HG03045 (cell line): ENCODE data around the gene C1QTNF5.

Experiments
- ATAC-seq: cut with Tn5 transposase; IDR thresholded peaks from one replicate; pipeline ENCODE4 v1.9.1; 2021; ENCODE audit warnings: mild to moderate bottlenecking, moderate library complexity; ENCODE audit not compliant: unreplicated experiment

C1QTNF5 gene

GRCh38 chr11:119318240-119319135 is 22.2 kb downstream of the C1QTNF5 start:
- ATAC-seq: no peak

DNA sequence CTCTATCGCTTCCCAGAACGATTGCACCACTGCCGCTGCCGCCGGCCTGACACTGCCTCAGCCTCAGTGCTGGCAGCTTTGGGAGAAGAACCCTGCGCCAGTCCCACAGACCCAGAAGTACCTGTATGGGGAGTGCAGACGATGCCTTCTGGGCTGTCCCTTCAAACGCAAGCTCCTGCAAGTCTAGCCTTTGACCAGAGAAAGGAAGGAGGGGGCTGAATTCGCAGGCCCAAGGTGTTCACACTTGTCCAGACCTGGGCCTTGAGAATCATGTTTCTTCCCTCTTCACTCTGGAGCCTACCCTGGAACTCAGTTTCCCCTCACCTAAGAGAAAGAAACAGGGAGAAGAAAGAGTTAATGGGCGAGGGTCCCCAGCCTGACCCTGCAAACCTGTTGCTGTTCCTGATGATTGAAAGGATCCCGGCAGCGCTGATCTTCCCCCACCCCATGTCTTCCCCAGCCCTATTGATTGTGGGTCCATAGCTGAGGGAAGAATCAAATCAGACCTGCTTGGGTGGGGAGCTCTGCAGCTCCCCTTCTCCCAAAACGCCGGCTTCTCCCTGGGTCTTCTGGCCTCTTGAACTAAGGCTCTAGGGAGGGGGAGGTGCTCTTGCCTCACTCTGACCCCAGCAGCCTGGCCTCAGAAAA is 23.0 kb downstream of the C1QTNF5 start:
- ATAC-seq: no peak

GRCh38 chr11:119316729-119317591 is 23.7 kb downstream of the C1QTNF5 start, which contains the start of gene MCAM:
Gene MCAM, minus strand, starts transcription at chr11:119317130. Its CDS starts 29 bp downstream, at chr11:119317101.
- ATAC-seq: no peak

DNA sequence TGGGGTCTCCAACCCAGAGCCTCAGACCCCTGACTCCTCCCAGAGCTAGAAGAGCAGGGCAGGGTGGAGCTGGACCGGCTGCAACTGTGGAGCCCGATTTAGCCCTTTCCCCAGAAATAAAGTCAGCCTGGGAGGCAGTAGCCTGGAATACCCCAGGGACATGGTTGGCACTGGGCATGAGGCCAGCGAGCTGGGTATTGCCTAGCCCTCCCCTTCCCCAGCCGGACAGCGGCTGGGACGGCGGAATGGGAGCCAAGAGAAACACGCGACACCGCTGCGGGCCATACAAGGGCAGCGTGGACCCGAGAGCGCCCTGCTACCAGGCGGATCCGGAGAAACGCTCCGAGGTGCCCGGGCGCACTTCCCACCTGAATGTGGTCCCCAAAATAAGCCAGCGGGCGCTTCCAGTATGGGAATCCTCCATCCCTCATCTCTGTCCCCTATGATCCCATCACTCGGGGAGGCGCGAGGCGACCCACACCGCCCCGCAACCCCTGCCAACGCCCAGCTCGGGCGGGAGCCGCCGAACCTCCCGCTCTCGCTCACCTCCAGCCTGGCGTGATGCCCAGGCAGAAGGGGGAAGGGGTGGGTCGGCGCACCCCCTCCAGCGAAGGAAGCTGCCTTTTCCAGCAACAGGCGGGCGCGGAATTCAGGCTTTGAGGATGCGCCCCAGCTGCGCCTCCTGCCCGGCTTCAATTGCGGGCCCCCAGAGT is 24.5 kb downstream of the C1QTNF5 start:
- ATAC-seq: no peak

DNA sequence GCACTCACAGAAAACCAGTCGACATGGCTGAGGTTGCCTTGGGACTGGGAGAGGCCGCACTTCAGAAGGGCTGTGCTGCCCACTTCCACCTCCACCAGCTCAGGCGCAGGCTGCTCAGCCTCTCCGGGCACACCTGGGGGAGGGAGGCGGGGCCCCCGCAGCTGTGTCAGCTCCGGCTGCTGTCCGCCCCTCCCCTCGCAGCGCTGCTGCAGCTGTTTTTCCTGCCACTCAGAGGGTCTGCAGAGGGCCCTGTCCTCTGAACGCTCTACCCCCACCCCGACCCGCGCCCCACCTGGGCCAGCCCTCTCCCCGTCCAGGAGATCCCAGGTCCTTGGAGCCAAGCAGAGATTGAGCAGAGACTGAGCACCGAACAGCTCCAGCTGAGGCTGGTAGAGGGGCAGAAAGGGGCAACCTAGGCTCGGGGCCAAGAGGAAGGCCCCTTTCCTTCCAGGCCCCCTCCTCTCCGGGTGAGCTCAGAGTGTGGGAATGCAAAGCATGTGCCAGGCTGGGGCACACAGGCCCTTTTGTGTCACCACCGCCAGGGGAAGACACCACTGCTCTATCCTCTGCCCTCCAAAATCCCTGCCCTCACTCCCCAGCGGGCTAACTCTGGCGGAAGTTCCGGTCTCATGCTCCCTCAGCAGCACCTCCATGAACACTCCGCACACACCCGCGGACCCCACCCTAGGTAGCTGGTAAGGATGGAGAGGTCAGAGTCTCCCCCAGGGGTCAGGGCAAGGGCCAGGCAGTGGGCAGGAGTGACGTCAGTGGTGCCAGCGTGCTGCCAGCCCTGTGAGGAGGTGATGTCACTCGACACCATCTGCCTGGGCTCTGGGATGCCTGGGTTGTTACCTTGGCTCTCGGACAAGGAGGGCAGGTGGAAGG is 25.3 kb downstream of the C1QTNF5 start:
- no peak for ATAC-seq

DNA sequence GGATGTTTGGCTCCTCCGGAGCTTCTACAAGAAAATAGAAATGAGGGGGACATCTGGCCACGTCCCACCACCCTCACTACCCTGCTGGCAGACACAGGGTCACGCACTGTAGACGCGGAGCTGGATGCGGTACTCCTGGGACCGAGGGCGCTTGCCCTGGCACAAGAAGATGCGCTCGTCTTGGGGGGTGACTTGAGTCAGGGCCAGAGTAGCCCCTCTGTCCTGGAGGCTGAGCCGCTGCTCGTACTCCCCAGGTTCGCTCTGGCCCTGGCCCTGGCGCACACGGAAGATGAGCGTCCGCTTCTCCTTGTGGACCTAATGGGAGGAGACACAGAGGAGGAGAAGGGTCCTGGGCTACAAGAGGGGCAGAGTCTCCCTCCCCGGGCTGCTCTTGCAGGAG is 26.0 kb downstream of the C1QTNF5 start:
- ATAC-seq: no peak

GRCh38 chr11:119310682-119311052 is 30.0 kb downstream of the C1QTNF5 start:
- no peak for ATAC-seq

DNA sequence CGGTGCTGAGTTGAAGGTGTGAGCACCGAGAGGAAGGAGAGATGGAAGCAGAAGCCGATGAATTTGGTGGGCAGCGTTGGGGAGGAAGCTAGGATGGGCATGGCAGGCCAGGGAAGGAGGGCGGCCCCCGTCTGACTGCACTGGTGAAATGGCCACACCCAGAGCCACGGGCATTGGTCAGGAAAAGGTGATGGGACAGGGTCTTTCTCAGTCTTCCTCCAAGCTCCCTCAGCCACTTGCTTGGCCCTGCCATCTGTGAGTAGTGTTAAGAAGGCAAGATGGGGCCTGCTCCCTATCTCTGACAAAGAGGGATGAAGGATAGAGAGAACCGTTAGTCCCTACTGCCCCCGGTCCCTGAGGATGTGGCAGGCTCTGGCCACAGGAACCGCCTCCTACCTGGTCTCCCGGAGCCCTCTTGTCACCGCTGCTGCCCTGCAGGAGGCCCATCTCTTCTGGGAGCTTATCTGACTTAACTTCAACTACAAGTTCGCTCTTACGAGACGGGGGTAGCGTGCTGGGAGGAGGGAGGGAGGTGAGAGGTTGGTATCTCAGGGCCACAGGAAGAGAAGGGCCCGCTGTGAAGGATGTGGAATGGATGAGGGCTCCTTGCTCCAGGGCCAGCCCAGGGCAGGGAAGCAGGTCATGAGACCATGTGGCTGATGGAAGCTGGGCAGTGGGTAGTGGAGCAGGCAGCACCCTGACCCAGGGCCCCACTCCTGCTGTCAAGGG is 30.6 kb downstream of the C1QTNF5 start:
- no peak for ATAC-seq

GRCh38 chr11:119309411-119309810 is 31.3 kb downstream of the C1QTNF5 start:
- ATAC-seq: no peak

- no peak for ATAC-seq
These were observed 32.7 kb downstream of the C1QTNF5 start for GRCh38 chr11:119307974-119308373.

DNA sequence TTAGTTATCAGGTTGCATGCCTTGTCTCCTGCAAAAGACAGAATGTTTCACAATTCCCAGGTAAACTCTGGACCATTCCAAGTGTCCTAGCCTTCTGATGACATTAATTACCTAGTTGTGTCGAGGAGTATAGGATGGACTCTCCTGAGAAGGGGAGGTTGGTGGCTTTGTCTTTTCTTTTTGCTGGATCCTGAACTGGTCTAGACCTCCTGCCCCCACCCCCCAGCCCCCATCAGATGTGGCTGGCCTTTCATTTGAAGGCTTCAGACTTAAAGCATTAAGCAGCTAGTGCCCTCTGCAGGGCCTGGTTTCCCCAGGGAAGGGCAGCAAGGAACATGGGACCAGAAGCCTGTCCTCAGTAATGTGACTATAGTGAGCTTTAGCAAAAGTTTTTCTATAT is 33.5 kb downstream of the C1QTNF5 start:
- no peak for ATAC-seq

GRCh38 chr11:119306373-119306890 is 34.3 kb downstream of the C1QTNF5 start:
- no peak for ATAC-seq

DNA sequence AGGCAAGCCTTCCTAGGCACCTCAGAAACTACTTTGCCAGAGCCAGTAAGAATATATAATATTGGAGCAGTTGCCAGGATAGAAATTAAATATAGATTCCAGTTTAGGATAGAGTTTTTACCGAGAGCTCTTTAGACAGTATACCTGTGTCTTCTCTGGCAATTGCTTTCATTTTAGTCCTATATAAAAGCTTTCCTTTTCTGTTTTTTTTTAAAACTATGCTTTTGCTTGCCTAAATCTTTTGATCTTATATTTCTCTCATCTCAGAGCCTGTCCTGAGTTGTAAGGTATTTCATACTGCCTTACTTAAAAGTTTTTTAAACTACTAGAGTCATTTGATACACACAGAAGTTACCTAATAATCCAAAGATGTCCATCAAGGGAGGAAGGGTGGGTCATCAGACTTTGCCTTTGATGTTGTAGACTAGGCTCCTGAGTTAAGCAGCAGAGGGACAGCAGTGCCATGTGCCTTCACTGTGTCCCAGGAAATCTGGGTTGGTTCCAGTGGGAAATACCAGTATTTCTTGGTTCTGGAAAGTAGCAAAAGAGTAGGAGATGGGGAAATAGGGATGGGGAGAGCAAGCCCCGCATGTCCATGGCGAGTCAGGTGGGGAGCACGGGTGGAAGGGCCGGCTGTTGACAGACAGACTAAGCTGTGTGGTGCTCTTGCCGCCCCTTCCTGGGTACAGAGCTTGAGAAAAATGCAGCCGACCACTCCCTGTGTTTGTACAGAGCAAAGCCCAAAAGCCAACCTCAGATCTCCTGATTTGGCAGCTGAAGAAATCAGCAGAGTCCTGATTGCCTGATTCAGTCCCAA is 34.9 kb downstream of the C1QTNF5 start:
- ATAC-seq: no peak

- no peak for ATAC-seq
These were observed 37.4 kb downstream of the C1QTNF5 start for GRCh38 chr11:119303227-119303718.

DNA sequence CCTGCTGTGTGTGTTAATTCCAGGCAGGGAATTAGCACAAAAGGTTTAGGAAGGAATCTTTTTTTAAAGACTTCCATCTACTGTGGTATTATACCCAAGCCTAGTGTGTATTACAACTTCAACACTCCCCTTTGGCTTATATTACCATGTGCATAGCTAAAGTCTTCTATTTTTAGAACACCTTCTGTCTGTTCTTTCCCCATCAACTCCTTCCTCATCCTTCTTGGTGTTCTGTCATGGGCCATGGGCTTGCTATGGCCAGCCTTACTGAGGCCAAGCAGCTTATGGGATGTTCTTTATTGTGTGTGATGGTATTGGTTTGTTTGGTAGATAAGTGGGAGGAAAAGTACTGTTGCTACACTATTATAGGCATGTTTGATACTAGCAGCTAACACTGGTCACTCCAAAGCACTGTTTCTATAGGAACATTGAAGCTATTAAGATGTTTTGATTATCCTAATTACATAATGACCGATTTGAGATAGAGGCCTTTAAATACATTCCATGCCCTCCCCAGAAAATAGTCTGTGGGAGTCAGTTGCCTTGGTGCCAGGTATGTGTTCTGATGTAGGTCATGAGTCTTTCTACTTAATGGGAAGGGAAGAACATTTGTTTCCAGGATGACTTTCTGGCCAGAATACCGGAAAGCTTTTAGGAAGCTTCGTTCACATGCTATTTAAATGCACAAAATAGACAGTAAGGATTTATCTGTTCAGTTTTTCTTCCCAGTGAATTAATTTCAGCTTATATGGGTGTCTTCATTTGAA is 40.3 kb downstream of the C1QTNF5 start:
- ATAC-seq: no peak

DNA sequence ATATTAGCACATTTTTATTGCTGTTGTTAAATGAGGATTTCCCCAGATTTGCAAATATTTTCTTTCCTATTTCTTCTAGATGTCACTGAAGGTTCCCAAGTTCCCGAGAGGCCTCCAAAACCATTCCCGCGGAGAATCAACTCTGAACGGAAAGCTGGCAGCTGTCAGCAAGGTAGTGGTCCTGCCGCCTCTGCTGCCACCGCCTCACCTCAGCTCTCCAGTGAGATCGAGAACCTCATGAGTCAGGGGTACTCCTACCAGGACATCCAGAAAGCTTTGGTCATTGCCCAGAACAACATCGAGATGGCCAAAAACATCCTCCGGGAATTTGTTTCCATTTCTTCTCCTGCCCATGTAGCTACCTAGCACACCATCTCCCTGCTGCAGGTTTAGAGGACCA is 41.3 kb downstream of the C1QTNF5 start:
- no peak for ATAC-seq

- ATAC-seq: no peak
These were observed 42.0 kb downstream of the C1QTNF5 start for GRCh38 chr11:119298726-119299125.
